ENCODE results near the gene RTRAF. TPM values are rescaled to one million over a fixed set of nuclear protein-coding genes. Genes with fewer than 3 reads are reported as not detected.

The RTRAF gene
- polyA plus RNA-seq, 4 donors: 98.1 to 189 (median 127) TPM

Other genes with a start within 250 kb of the RTRAF start
- 10 to 100 TPM in 3 of 4 donors, 1 to 10 TPM in 1; 2.9 to 18.3 (median 12.4) TPM for gene GNG2, start 128.9 kb upstream of the RTRAF start, polyA plus RNA-seq
- 10 to 100 TPM in 1 of 4 donors, 1 to 10 TPM in 3; 2.2 to 18.2 (median 3.6) TPM for gene NID2, start 79.5 kb downstream of the RTRAF start, polyA plus RNA-seq

Data from small intestine (tissue), 4 donors.